ENCODE results near the gene CLCA1.
"Not testable (repeated sequence)": the region's sequence is repeated elsewhere in the genome, so short reads cannot be mapped to it uniquely, and the experiment has no call there.

Gene CLCA1

GRCh38 chr1:86502125-86502646 is 33.5 kb downstream of the CLCA1 start:
- not testable (repeated sequence) for H3K27me3 ChIP-seq (replicated peaks in 2 of 5; ENCODE audit: control insufficient read depth in 4 of 5, insufficient read depth in 5 of 5, low read length in 4 of 5); H3K9me3 ChIP-seq (ENCODE audit: control extremely low read depth in 1 of 5, control insufficient read depth in 4 of 5, insufficient read depth in 2 of 5, low read depth in 1 of 5, low read length in 4 of 5); H3K36me3 ChIP-seq (ENCODE audit: control insufficient read depth in 4 of 4, insufficient read depth in 4 of 4, low read length in 3 of 4); H3K27ac ChIP-seq (ENCODE audit: insufficient read depth in 1 of 2, low read depth in 1 of 2, low read length in 2 of 2, poor library complexity in 1 of 2, severe bottlenecking in 2 of 2)
- peaks cover 0 to 28% (median 20%) of the 10 kb centered on the region in 4 experiments for H3K4me1 ChIP-seq (ENCODE audit: control extremely low read depth in 1 of 4, control insufficient read depth in 4 of 4, insufficient read depth in 4 of 4, low read length in 3 of 4)
- POLR2A ChIA-PET: interaction anchor here (0.6 kb wide), 1 partner anchor 470 kb away, joined by 7 read pairs; no protein-coding TSS in a partner anchor
- DNase-seq: peak; percentile 77 to 82 (median 78)
- CTCF ChIA-PET: interaction anchor here (0.9 to 5.8 kb wide), 16 partner anchors 9 to 268 kb away, joined by 3 to 48 read pairs (median 6); partner anchors contain the start of gene CLCA2
- H3K4me3 ChIP-seq (ENCODE audit: control insufficient read depth in 1 of 7, extremely low read depth in 1 of 7, insufficient read depth in 4 of 7, low read depth in 2 of 7, low read length in 6 of 7): peak overlapping the region; percentile 13 to 70 (median 41)
- 60% methylated on average over 14 of the region's 16 CpGs for WGBS (ENCODE audit: insufficient coverage)

GRCh38 chr1:86502721-86503405 is 34.1 kb downstream of the CLCA1 start:
- no peaks in the 10 kb centered on the region for H3K36me3 ChIP-seq (ENCODE audit: control insufficient read depth in 4 of 4, insufficient read depth in 4 of 4, low read length in 3 of 4)
- ChIA-PET POLR2A (interaction anchor here (0.6 kb wide), 1 partner anchor 469 kb away, joined by 7 read pairs; no protein-coding TSS in a partner anchor), CTCF (interaction anchor here (1.1 to 5.8 kb wide), 17 partner anchors 10 to 268 kb away, joined by 3 to 48 read pairs (median 6); partner anchors contain the start of genes CLCA2 and SH3GLB1)
- H3K9me3 ChIP-seq (ENCODE audit: control extremely low read depth in 1 of 5, control insufficient read depth in 4 of 5, insufficient read depth in 2 of 5, low read depth in 1 of 5, low read length in 4 of 5): no peaks in the 10 kb centered on the region
- no peak overlapping the region for H3K27ac ChIP-seq (ENCODE audit: insufficient read depth in 1 of 2, low read depth in 1 of 2, low read length in 2 of 2, poor library complexity in 1 of 2, severe bottlenecking in 2 of 2)
- WGBS (ENCODE audit: insufficient coverage): 81% methylated on average over 13 of the region's 18 CpGs
- peak overlapping the region; percentile 13 to 70 (median 41) for H3K4me3 ChIP-seq (ENCODE audit: control insufficient read depth in 1 of 7, extremely low read depth in 1 of 7, insufficient read depth in 4 of 7, low read depth in 2 of 7, low read length in 6 of 7)
- DNase-seq: peak in 2 of 3 donors; percentile 14
- no peaks in the 10 kb centered on the region for H3K27me3 ChIP-seq (replicated peaks in 2 of 5; ENCODE audit: control insufficient read depth in 4 of 5, insufficient read depth in 5 of 5, low read length in 4 of 5)
- peaks cover 0 to 28% (median 20%) of the 10 kb centered on the region in 4 experiments for H3K4me1 ChIP-seq (ENCODE audit: control extremely low read depth in 1 of 4, control insufficient read depth in 4 of 4, insufficient read depth in 4 of 4, low read length in 3 of 4)

DNA sequence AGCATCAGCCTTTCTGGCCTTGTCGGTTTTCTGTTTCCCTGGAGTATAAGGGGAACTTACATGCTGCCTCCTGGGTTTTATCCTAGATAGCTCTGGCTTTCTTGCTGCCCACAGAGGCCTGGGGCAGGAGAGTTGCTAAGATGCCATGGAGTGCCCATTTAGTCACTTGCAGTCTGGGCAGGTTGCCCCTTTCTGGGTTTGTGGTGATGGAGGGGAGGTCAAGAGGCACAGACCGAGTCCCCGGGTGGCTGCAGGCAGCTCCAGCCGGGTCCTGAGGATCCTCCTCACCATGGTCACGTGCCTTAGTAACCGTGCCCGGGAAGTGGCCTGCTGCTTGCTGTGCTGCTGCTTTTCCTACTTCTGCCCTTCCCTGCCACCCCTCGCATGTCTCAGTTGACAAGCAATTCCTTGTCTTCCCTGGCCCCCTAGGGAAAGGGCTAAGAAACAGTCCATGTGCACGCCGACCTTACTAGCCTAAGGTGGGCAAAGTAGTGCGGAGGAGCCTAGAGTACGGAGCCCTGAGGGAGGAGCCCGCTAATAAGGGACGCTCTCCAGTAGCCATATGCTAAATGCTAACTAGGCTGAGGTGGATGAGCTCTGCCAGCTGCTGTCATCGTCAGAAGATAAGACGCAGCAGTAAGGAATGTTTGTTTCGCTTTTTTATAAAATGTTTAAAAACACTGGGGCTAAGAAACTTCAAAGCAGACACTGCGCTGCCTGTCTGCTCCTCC is 34.8 kb downstream of the CLCA1 start:
- POLR2A ChIA-PET: no interaction called here

GRCh38 chr1:86504137-86504479 is 35.4 kb downstream of the CLCA1 start:
- WGBS (ENCODE audit: insufficient coverage): 28% methylated on average over 4 of the region's 9 CpGs
- no peaks in the 10 kb centered on the region for H3K9me3 ChIP-seq (ENCODE audit: control extremely low read depth in 1 of 5, control insufficient read depth in 4 of 5, insufficient read depth in 2 of 5, low read depth in 1 of 5, low read length in 4 of 5)
- peaks cover 0 to 17% (median 15%) of the 10 kb centered on the region in 4 experiments for H3K4me1 ChIP-seq (ENCODE audit: control extremely low read depth in 1 of 4, control insufficient read depth in 4 of 4, insufficient read depth in 4 of 4, low read length in 3 of 4)
- POLR2A ChIA-PET: no interaction called here
- H3K36me3 ChIP-seq (ENCODE audit: control insufficient read depth in 4 of 4, insufficient read depth in 4 of 4, low read length in 3 of 4): no peaks in the 10 kb centered on the region
- peak overlapping the region in 5 of 7 experiments; percentile 17 to 55 (median 44) for H3K4me3 ChIP-seq (ENCODE audit: control insufficient read depth in 1 of 7, extremely low read depth in 1 of 7, insufficient read depth in 4 of 7, low read depth in 2 of 7, low read length in 6 of 7)
- H3K27me3 ChIP-seq (replicated peaks in 2 of 5; ENCODE audit: control insufficient read depth in 4 of 5, insufficient read depth in 5 of 5, low read length in 4 of 5): no peaks in the 10 kb centered on the region
- CTCF ChIA-PET: interaction anchor here (0.9 to 5.8 kb wide), 8 partner anchors 13 to 200 kb away, joined by 3 to 48 read pairs (median 10); partner anchors contain the start of genes CLCA2, ODF2L and SH3GLB1
- H3K27ac ChIP-seq (ENCODE audit: insufficient read depth in 1 of 2, low read depth in 1 of 2, low read length in 2 of 2, poor library complexity in 1 of 2, severe bottlenecking in 2 of 2): no peak overlapping the region
- DNase-seq: peak in 2 of 3 donors; percentile 35 to 50

More for the DNA sequence above, 34.8 kb downstream of the CLCA1 start:
- no peak overlapping the region for H3K27ac ChIP-seq (ENCODE audit: insufficient read depth in 1 of 2, low read depth in 1 of 2, low read length in 2 of 2, poor library complexity in 1 of 2, severe bottlenecking in 2 of 2)
- 76% methylated on average over 17 of the region's 18 CpGs for WGBS (ENCODE audit: insufficient coverage)
- peak overlapping the region in 5 of 7 experiments; percentile 19 to 70 (median 55) for H3K4me3 ChIP-seq (ENCODE audit: control insufficient read depth in 1 of 7, extremely low read depth in 1 of 7, insufficient read depth in 4 of 7, low read depth in 2 of 7, low read length in 6 of 7)
- H3K9me3 ChIP-seq (ENCODE audit: control extremely low read depth in 1 of 5, control insufficient read depth in 4 of 5, insufficient read depth in 2 of 5, low read depth in 1 of 5, low read length in 4 of 5): no peaks in the 10 kb centered on the region
- no peaks in the 10 kb centered on the region for H3K27me3 ChIP-seq (replicated peaks in 2 of 5; ENCODE audit: control insufficient read depth in 4 of 5, insufficient read depth in 5 of 5, low read length in 4 of 5)
- CTCF ChIA-PET: interaction anchor here (0.9 to 5.8 kb wide), 7 partner anchors 30 to 201 kb away, joined by 3 to 48 read pairs (median 5); partner anchors contain the start of genes CLCA2, ODF2L and SH3GLB1
- peaks cover 0 to 22% (median 18%) of the 10 kb centered on the region in 4 experiments for H3K4me1 ChIP-seq (ENCODE audit: control extremely low read depth in 1 of 4, control insufficient read depth in 4 of 4, insufficient read depth in 4 of 4, low read length in 3 of 4)
- DNase-seq: peak in 1 of 3 donors; percentile 4
- H3K36me3 ChIP-seq (ENCODE audit: control insufficient read depth in 4 of 4, insufficient read depth in 4 of 4, low read length in 3 of 4): no peaks in the 10 kb centered on the region

DNA sequence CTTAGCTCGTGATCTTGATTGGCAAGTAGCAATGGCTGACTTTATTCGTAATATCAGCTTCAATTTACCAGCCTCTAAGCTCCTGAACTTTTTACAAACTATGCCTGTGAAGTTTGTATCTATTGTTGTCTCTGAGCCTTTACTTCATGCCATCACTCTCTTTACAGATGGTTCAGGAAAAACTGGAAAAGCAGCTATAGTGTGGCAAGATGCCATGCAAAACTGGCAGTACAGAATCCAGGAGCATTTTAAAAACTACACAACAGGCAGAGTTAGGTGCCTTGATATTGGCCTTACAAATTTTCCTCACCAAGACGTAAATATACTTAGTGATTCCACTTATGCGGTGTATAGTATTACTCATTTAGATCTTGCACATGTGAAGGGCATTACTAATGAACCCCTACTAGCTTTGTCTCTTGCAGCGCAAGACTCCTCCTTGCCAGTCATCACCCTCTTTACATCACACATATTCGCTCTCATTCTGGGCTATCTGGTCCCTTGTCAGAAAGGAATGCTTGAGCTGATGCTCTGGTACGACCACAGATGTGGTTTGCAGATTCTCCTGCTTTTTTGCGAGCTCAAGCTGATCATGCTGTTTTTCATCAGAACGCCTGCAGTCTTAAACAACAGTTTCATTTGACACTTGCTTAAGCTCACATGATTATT is 36.3 kb downstream of the CLCA1 start:
- H3K27ac ChIP-seq (ENCODE audit: insufficient read depth in 1 of 2, low read depth in 1 of 2, low read length in 2 of 2, poor library complexity in 1 of 2, severe bottlenecking in 2 of 2): no peak overlapping the region
- POLR2A ChIA-PET: no interaction called here

DNA sequence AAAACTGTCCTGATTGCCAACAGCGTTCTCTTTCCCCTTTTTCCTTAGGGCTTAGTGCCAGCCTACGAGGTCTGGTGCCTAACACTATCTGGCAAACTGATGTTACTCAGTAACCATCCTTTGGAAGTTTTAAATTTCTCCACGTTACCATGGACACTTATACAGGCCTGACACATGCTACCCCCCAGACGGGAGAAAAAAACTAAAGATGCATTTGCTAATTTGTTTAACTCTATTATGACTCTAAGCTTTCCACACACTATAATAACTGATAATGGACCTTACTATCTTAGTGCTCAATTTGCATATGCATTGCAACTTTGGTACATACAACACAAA is 36.8 kb downstream of the CLCA1 start:
- ChIA-PET CTCF (interaction anchor here (0.7 to 3.8 kb wide), 14 partner anchors 11 to 195 kb away, joined by 3 to 27 read pairs (median 4); no protein-coding TSS in a partner anchor), POLR2A (no interaction called here)
- DNase-seq: no peak
- Histone ChIP-seq H3K4me3 (ENCODE audit: control insufficient read depth in 1 of 7, extremely low read depth in 1 of 7, insufficient read depth in 4 of 7, low read depth in 2 of 7, low read length in 6 of 7) (no peak overlapping the region), H3K27ac (ENCODE audit: insufficient read depth in 1 of 2, low read depth in 1 of 2, low read length in 2 of 2, poor library complexity in 1 of 2, severe bottlenecking in 2 of 2) (no peak overlapping the region), H3K27me3 (replicated peaks in 2 of 5; ENCODE audit: control insufficient read depth in 4 of 5, insufficient read depth in 5 of 5, low read length in 4 of 5) (no peaks in the 10 kb centered on the region), H3K36me3 (ENCODE audit: control insufficient read depth in 4 of 4, insufficient read depth in 4 of 4, low read length in 3 of 4) (no peaks in the 10 kb centered on the region), H3K4me1 (ENCODE audit: control extremely low read depth in 1 of 4, control insufficient read depth in 4 of 4, insufficient read depth in 4 of 4, low read length in 3 of 4) (peaks cover 0 to 17% (median 15%) of the 10 kb centered on the region in 4 experiments), H3K9me3 (ENCODE audit: control extremely low read depth in 1 of 5, control insufficient read depth in 4 of 5, insufficient read depth in 2 of 5, low read depth in 1 of 5, low read length in 4 of 5) (no peaks in the 10 kb centered on the region)
- 94% methylated on average over 3 of the region's 4 CpGs for WGBS (ENCODE audit: insufficient coverage)

More for the DNA sequence above, 36.3 kb downstream of the CLCA1 start:
- no peaks in the 10 kb centered on the region for H3K9me3 ChIP-seq (ENCODE audit: control extremely low read depth in 1 of 5, control insufficient read depth in 4 of 5, insufficient read depth in 2 of 5, low read depth in 1 of 5, low read length in 4 of 5)
- CTCF ChIA-PET: interaction anchor here (0.8 to 3.8 kb wide), 13 partner anchors 12 to 196 kb away, joined by 3 to 27 read pairs (median 3); partner anchors contain the start of gene CLCA2
- 94% methylated on average over 6 of the region's 9 CpGs for WGBS (ENCODE audit: insufficient coverage)
- DNase-seq: no peak
- no peaks in the 10 kb centered on the region for H3K27me3 ChIP-seq (replicated peaks in 2 of 5; ENCODE audit: control insufficient read depth in 4 of 5, insufficient read depth in 5 of 5, low read length in 4 of 5)
- H3K4me3 ChIP-seq (ENCODE audit: control insufficient read depth in 1 of 7, extremely low read depth in 1 of 7, insufficient read depth in 4 of 7, low read depth in 2 of 7, low read length in 6 of 7): no peak overlapping the region
- H3K4me1 ChIP-seq (ENCODE audit: control extremely low read depth in 1 of 4, control insufficient read depth in 4 of 4, insufficient read depth in 4 of 4, low read length in 3 of 4): peaks cover 0 to 17% (median 15%) of the 10 kb centered on the region in 4 experiments
- H3K36me3 ChIP-seq (ENCODE audit: control insufficient read depth in 4 of 4, insufficient read depth in 4 of 4, low read length in 3 of 4): no peaks in the 10 kb centered on the region

Measured in common myeloid progenitor, CD34-positive (primary cell).